Esophagus squamous epithelium (tissue), 5 donors: Measurements from ENCODE around the gene NUFIP1. TPM values are rescaled to one million over a fixed set of nuclear protein-coding genes. Genes with fewer than 3 reads are reported as not detected.

ENCODE experiments used
- DNase-seq: peaks from one replicate; lab custom pipeline; 2025; lab: John Stamatoyannopoulos, UW
- H3K27ac ChIP-seq, 4 donors: fragments of 200-600 bp; sonication (generic); one replicate each; pipeline ENCODE4 v1.5.1; 2016 to 2019; ENCODE audit warnings: mild to moderate bottlenecking in 1 of 4
- H3K27me3 ChIP-seq, 4 donors: fragments of 200-600 bp; sonication (generic); 1 replicate in 3 of 4; 2 replicates in 1 of 4; pipeline versions ENCODE4 v1.5.1 to v1.6.0; 2017 to 2021; ENCODE audit warnings: antibody characterized with exemption in 1 of 4
- H3K36me3 ChIP-seq, 3 donors: fragments of 200-600 bp; sonication (generic); one replicate each; pipeline ENCODE4 v1.5.1; 2016 to 2019
- H3K4me1 ChIP-seq, 3 donors: fragments of 200-600 bp; sonication (generic); one replicate each; pipeline ENCODE4 v1.5.1; 2017 to 2019
- H3K4me3 ChIP-seq, 4 donors: fragments of 200-600 bp; sonication (generic); 1 replicate in 3 of 4; 2 replicates in 1 of 4; pipeline ENCODE4 v1.5.1; 2016 to 2019; ENCODE audit warnings: mild to moderate bottlenecking in 2 of 4, moderate library complexity in 1 of 4
- H3K9me3 ChIP-seq, 3 donors: fragments of 200-600 bp; sonication (generic); one replicate each; pipeline ENCODE4 v1.5.1; 2016 to 2019
- CTCF ChIP-seq, 6 experiments: fragments of 450-650 bp in 4 of 6; fragments of 200-600 bp in 2 of 6; sonication (generic) in 2 of 6; IDR thresholded peaks; one replicate each; pipeline ENCODE4 v1.5.1; 2016 to 2019; ENCODE audit warnings: antibody characterized with exemption in 6 of 6, mild to moderate bottlenecking in 4 of 6, moderate library complexity in 4 of 6
- POLR2A ChIP-seq, 4 donors: fragments of 450-650 bp; IDR thresholded peaks; one replicate each; pipeline ENCODE4 v1.6.1; 2017; ENCODE audit warnings: antibody characterized with exemption in 4 of 4, mild to moderate bottlenecking in 4 of 4, moderate library complexity in 3 of 4
- WGBS, 2 donors: methylation state at CpG; one replicate each; pipeline ENCODE4 v1.1.5; 2018; 5-methylcytosine and 5-hydroxymethylcytosine counted together
- intact Hi-C: fragments of 100-400 bp; cut with DNase I; formaldehyde crosslinking; loops from one replicate; pipeline ENCODE4 v1.15.0; 2022
- total RNA-seq, 4 donors: library from RNA; depleted of rRNA; stranded (reverse); fragments of >200 nt; gene quantifications; one replicate each; pipeline ENCODE4 v1.1.0, GENCODE V29; 2016
- donor health status: DM: yes; HTN: yes; CAD: no.

Gene NUFIP1
- total RNA-seq, 4 donors from 2014 or later: 1.5 to 4.0 (median 3.3) TPM

DNA sequence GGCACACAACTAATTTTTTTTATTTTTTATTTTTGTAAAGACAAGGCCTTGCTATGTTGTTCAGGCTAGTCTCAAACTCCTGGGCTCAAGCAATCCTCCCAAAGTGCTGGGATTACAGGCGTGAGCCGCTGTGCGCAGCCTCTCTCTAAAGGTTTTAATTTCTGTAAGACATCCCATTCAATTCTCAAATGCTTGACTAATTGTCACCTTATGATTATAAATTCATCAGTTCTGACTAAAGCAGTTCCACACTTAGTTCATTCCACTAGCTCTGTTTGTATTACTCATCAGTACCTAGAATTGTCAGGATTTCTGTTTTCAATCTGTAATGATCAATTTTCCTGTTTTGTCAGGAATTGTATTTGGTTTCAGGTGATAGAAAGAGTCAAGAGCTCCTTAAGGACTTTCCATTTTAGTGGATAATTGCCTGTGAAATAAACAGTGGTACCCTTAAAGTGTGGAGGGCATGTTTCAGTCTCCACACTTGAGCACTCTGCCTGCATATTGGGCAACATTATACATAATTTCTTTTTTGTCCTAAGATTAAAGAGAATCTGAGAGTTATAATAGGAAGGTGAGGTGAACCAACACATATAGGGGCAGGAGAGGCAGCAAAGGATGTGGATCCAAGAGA, 27.6 kb upstream of the NUFIP1 start:
- H3K4me1 ChIP-seq: no peaks in the 10 kb centered on the region
- H3K4me3 ChIP-seq: no peak overlapping the region
- intact Hi-C loops: no loop called here
- H3K36me3 ChIP-seq: peaks cover 0 to 77% (median 0%) of the 10 kb centered on the region in 3 donors
- no peaks in the 10 kb centered on the region for H3K27me3 ChIP-seq
- 95 to 100% methylated on average over 3 of the region's 3 CpGs for WGBS, 2 donors
- no peaks in the 10 kb centered on the region for H3K9me3 ChIP-seq
- no peak for DNase-seq
- no peak overlapping the region for H3K27ac ChIP-seq
- no peak for TF ChIP-seq POLR2A (IDR thresholded peaks at IDR 0.05)
- no peak for TF ChIP-seq CTCF (IDR thresholded peaks at IDR 0.05)

DNA sequence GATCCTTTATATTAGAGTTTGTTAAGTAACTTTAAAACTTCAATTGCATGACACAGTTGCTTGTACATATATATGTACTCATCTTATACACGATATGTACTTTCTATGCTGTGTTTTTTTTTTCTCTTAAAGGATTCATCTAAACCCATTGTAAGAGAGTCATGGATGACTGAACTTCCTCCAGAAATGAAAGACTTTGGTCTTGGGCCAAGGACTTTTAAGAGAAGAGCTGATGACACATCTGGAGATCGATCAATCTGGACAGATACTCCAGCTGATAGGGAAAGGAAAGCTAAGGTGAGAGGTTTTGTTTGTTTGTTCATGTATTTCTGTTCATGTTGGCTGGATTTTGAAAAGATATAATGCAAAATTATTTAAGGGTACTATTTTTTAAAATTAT, 26.0 kb upstream of the NUFIP1 start:
- WGBS, 2 donors: 42 to 60% methylated on average over 2 of the region's 2 CpGs
- Histone ChIP-seq H3K9me3 (no peaks in the 10 kb centered on the region), H3K27me3 (no peaks in the 10 kb centered on the region), H3K4me3 (no peak overlapping the region), H3K4me1 (no peaks in the 10 kb centered on the region), H3K27ac (no peak overlapping the region), H3K36me3 (peaks cover 0 to 77% (median 0%) of the 10 kb centered on the region in 3 donors)
- no peak for DNase-seq
- intact Hi-C loops: no loop called here
- TF ChIP-seq CTCF (IDR thresholded peaks at IDR 0.05) (no peak), POLR2A (IDR thresholded peaks at IDR 0.05) (no peak)

DNA sequence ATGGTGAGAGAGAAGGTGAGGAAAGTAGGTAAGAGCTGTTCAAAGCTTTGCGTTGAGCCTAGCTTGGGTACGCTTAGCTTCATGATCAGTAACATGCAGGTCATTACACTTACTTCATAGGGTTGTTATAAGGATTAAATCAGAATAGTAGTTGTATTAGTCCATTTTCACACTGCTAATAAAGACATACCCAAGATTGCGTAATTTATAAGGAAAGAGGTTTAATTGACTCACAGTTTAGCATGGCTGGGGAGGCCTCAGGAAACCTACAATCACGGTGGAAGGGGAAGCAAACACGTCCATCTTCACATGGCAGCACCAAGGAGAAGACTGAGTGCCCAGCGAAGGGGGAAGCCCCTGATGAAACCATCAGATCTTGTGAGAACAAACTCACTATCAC, 21.9 kb upstream of the NUFIP1 start:
- intact Hi-C loops: no loop called here
- H3K36me3 ChIP-seq: peaks cover 0 to 84% (median 8%) of the 10 kb centered on the region in 3 donors
- H3K4me1 ChIP-seq: no peaks in the 10 kb centered on the region
- no peak for DNase-seq
- H3K9me3 ChIP-seq: no peaks in the 10 kb centered on the region
- no peak overlapping the region for H3K4me3 ChIP-seq
- H3K27ac ChIP-seq: no peak overlapping the region
- WGBS, 2 donors: 80 to 95% methylated on average over 6 of the region's 6 CpGs
- TF ChIP-seq POLR2A (IDR thresholded peaks at IDR 0.05) (no peak), CTCF (IDR thresholded peaks at IDR 0.05) (no peak)
- H3K27me3 ChIP-seq: no peaks in the 10 kb centered on the region

GRCh38 chr13:45007823-45008222, 18.6 kb upstream of the NUFIP1 start:
- peaks cover 0 to 97% (median 9%) of the 10 kb centered on the region in 3 donors for H3K36me3 ChIP-seq
- no peaks in the 10 kb centered on the region for H3K27me3 ChIP-seq
- H3K4me1 ChIP-seq: no peaks in the 10 kb centered on the region
- DNase-seq: no peak
- TF ChIP-seq CTCF (IDR thresholded peaks at IDR 0.05) (no peak), POLR2A (IDR thresholded peaks at IDR 0.05) (no peak)
- no peak overlapping the region for H3K27ac ChIP-seq
- intact Hi-C loops: no loop called here
- H3K9me3 ChIP-seq: no peaks in the 10 kb centered on the region
- 86 to 100% methylated on average over 1 of the region's 1 CpG for WGBS, 2 donors
- no peak overlapping the region for H3K4me3 ChIP-seq

GRCh38 chr13:45007225-45007624, 18.0 kb upstream of the NUFIP1 start:
- TF ChIP-seq CTCF (IDR thresholded peaks at IDR 0.05) (no peak), POLR2A (IDR thresholded peaks at IDR 0.05) (no peak)
- Histone ChIP-seq H3K36me3 (peaks cover 0 to 98% (median 15%) of the 10 kb centered on the region in 3 donors), H3K4me3 (no peak overlapping the region), H3K27ac (no peak overlapping the region), H3K9me3 (no peaks in the 10 kb centered on the region), H3K4me1 (no peaks in the 10 kb centered on the region), H3K27me3 (no peaks in the 10 kb centered on the region)
- no peak for DNase-seq
- intact Hi-C loops: no loop called here
